ENCODE results near the gene SDK2. TPM values are rescaled to one million over a fixed set of nuclear protein-coding genes. Genes with fewer than 3 reads are reported as not detected.

Gene SDK2
- total RNA-seq, 1 donor from 2014 or later = 1.4 TPM

DNA sequence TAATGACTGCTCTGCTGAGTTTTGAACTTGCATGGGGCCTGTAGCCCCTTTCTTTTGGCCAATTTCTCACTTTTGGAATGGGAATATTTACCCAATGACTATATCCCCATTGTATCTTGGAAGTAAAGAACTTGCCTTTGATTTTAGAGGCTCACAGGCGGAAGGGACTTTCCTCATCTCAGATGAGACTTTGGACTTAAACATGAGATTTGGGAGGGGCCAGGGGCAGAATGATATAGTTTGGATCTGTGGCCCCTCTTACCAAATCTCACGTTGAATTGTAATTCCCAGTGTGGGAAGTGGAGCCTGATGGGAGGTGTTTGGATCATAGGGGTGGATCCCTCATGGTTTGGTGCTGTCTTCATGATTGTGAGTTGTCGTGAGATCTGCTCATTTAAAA is 42.7 kb upstream of the SDK2 start:
- no peak for DNase-seq
- no peak overlapping the region for H3K4me3 ChIP-seq
- H3K27ac ChIP-seq = no peak overlapping the region
- H3K9me3 ChIP-seq = peaks cover 7% of the 10 kb centered on the region
- H3K27me3 ChIP-seq (ENCODE audit: low read depth) = peaks cover 5% of the 10 kb centered on the region
- no peaks in the 10 kb centered on the region for H3K36me3 ChIP-seq
- ATAC-seq = no peak
- intact Hi-C loops (cut with DNase I) = no loop called here
- TF ChIP-seq, protein P1, sequence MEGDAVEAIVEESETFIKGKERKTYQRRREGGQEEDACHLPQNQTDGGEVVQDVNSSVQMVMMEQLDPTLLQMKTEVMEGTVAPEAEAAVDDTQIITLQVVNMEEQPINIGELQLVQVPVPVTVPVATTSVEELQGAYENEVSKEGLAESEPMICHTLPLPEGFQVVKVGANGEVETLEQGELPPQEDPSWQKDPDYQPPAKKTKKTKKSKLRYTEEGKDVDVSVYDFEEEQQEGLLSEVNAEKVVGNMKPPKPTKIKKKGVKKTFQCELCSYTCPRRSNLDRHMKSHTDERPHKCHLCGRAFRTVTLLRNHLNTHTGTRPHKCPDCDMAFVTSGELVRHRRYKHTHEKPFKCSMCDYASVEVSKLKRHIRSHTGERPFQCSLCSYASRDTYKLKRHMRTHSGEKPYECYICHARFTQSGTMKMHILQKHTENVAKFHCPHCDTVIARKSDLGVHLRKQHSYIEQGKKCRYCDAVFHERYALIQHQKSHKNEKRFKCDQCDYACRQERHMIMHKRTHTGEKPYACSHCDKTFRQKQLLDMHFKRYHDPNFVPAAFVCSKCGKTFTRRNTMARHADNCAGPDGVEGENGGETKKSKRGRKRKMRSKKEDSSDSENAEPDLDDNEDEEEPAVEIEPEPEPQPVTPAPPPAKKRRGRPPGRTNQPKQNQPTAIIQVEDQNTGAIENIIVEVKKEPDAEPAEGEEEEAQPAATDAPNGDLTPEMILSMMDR (IDR thresholded peaks at IDR 0.05) = no peak
- no peaks in the 10 kb centered on the region for H3K4me1 ChIP-seq

DNA sequence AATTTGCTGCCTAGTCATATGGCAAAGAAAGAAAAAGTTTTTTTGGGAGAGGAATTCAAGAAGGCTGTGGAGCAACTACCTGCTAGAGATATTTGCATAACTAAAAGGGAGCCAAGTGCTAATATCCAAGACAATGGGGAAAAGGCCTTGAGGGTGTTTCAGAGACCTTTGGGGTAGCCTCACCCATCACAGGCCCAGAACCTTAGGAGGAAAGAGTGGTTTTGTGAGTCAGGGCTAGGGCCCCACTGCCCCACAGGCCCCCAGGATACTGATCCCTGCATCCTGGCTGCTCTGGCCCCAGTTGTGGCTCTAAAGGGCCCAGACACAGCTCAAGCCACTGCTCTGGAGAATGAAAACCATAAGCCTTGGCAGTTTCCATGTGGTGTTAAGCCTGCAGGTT is 41.9 kb upstream of the SDK2 start:
- H3K36me3 ChIP-seq = no peaks in the 10 kb centered on the region
- no peaks in the 10 kb centered on the region for H3K4me1 ChIP-seq
- peaks cover 12% of the 10 kb centered on the region for H3K9me3 ChIP-seq
- ATAC-seq (no peak), DNase-seq (no peak)
- H3K4me3 ChIP-seq = no peak overlapping the region
- TF ChIP-seq, protein P1 (IDR thresholded peaks at IDR 0.05) = no peak
- intact Hi-C loops (cut with DNase I) = no loop called here
- H3K27me3 ChIP-seq (ENCODE audit: low read depth) = peaks cover 5% of the 10 kb centered on the region
- no peak overlapping the region for H3K27ac ChIP-seq

DNA sequence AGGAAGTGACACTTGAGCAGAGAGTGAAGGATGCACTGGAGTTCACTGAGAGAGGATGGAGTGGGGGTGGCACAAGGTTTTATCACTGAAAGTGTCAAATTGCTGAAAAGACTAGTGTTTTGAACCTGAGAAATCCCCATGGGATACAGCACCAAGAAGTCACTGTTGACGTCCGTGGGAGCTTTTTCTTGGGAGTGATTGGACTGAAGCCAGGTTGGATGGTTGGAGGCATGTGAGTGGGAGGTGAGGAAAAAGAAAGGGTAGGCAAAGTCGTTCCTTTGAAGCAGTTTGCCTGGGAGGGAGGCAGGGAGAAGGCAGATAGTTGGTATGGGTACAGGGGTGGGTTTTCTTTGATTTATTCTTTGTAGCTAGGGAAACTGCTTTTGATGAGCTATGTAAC is 39.9 kb upstream of the SDK2 start:
- peaks cover 12% of the 10 kb centered on the region for H3K9me3 ChIP-seq
- ATAC-seq = no peak
- TF ChIP-seq, protein P1 (IDR thresholded peaks at IDR 0.05) = no peak
- no peaks in the 10 kb centered on the region for H3K36me3 ChIP-seq
- intact Hi-C loops (cut with DNase I) = no loop called here
- H3K4me3 ChIP-seq = no peak overlapping the region
- H3K27me3 ChIP-seq (ENCODE audit: low read depth) = peaks cover 5% of the 10 kb centered on the region
- no peak for DNase-seq
- no peaks in the 10 kb centered on the region for H3K4me1 ChIP-seq
- H3K27ac ChIP-seq = no peak overlapping the region

DNA sequence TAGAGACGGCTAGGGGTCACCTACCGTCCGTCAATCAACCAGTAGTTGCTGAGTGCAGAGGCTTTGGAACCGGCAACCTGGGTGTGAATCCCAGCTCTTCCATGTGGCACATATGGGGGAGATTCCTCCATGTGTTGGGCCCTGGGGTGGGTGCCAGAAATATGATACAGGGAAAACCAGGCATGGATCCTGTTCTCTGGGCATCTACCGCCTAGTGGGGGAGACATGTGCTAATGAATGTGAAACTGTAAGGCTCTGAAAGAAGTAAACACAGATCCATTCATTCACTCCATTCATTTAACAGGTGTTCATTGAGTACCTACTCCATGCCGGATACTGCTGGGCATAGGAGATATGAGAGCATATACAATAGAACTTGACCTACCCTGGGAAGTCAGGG is 39.5 kb upstream of the SDK2 start:
- Histone ChIP-seq H3K27me3 (ENCODE audit: low read depth) (peaks cover 5% of the 10 kb centered on the region), H3K4me3 (no peak overlapping the region), H3K36me3 (no peaks in the 10 kb centered on the region), H3K27ac (no peak overlapping the region), H3K4me1 (no peaks in the 10 kb centered on the region), H3K9me3 (peaks cover 12% of the 10 kb centered on the region)
- no peak for ATAC-seq
- no peak for DNase-seq
- TF ChIP-seq, protein P1 (IDR thresholded peaks at IDR 0.05) = no peak
- intact Hi-C loops (cut with DNase I) = no loop called here

DNA sequence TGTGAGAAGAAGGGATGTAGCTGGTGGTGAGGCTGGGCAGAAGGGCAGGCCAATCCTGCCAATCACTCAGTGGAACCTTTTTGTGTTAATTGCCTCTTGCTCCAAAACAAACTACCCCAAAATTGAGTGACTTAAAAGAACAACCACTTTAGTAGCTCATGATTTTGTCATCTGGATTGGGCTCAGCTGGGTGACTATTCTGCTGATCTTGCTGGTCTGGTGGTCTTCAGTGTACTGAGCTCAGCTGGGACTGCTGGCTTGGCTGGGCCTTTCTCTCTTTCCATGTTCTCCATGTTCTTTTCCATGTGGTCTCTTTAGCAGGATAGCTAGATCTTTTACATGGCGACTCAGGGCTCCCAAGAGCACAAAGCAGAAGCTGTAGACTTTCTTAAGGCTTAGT is 37.7 kb upstream of the SDK2 start:
- intact Hi-C loops (cut with DNase I) = no loop called here
- no peak for ATAC-seq

More for the DNA sequence above, 37.7 kb upstream of the SDK2 start:
- Histone ChIP-seq H3K36me3 (no peaks in the 10 kb centered on the region), H3K27ac (no peak overlapping the region), H3K9me3 (peaks cover 12% of the 10 kb centered on the region), H3K4me1 (no peaks in the 10 kb centered on the region), H3K27me3 (ENCODE audit: low read depth) (peaks cover 9% of the 10 kb centered on the region), H3K4me3 (no peak overlapping the region)
- TF ChIP-seq, protein P1 (IDR thresholded peaks at IDR 0.05) = no peak
- no peak for DNase-seq
